Germinal center (tissue), 1 donor: Measurements from ENCODE around the gene TNFRSF8.

Experiments
- DNase-seq: peaks from one replicate; pipeline ENCODE4 v3.0.0; 2012; ENCODE audit warnings: mixed read lengths, low spot score

TNFRSF8 gene

DNA sequence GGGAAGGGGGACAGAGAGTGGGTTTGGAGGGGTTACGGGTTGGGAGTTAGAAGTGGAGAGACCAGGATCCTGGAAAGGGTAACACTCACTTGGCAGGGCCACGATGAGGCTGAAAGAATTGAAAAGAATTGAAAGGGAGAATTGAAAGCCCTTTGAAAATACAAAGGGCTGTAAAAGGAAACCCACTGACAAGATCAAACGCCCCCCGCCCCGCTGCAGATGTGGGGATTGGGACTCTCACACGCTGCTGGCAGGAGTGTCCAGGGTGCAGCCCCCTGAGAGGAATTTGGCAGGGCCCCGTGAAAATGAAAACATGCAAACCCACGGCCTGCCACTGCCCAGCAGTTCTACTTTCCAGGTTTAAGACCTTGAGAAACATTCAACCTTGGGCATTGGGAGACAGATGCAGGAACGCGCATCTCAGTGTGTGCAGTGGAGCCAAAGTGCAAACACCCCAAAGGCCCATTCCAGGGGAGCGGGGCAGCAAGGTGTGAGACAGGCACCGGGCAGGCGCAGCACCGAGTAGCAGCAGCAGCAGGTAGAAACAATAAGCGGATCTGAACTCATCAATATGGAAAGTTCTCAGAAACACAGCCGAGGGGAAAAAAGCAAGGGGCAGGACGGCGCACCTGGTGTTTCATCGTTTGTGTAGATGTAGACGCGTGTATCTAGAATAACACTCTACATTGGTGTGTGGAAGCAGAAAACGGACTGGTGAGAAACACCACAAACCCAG lies 95.4 kb downstream of the TNFRSF8 start:
- no peak for DNase-seq

DNA sequence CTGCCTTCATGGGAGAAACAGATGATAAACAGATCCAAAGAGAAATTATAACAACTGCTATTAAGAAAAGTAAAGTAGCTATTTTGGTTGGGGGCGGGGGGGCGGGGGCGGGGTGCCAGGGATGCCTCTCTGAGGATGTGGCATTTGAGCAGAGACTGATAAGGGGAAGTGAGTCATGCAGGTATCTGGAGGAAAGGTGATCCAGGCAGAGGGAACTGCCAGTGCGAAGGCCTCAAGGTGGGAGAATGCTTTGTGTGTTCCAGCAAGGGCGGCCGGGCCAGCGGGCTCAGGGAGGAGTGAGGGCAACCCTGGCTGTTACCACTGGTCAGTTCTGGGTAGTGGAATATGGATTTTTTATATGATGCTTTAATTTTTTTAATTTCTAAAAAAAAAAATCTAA lies 96.7 kb downstream of the TNFRSF8 start:
- no peak for DNase-seq

DNA sequence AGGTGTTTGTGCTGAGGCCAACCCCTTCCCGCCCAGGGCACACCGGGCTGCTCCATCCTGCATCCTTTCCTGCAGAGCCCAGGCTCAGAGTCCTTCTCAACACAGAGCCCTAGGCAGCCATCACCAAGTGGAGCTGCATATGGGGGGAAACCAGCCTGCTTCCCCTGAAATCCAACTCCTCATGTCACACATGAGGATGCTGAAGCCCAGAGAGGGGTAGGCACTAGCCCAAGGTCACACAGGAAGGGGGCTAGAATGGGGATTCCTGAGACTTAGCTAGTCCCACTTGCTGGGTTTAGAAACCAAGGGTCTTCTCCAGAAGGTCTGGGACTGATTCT lies 98.2 kb downstream of the TNFRSF8 start:
- no peak for DNase-seq

DNA sequence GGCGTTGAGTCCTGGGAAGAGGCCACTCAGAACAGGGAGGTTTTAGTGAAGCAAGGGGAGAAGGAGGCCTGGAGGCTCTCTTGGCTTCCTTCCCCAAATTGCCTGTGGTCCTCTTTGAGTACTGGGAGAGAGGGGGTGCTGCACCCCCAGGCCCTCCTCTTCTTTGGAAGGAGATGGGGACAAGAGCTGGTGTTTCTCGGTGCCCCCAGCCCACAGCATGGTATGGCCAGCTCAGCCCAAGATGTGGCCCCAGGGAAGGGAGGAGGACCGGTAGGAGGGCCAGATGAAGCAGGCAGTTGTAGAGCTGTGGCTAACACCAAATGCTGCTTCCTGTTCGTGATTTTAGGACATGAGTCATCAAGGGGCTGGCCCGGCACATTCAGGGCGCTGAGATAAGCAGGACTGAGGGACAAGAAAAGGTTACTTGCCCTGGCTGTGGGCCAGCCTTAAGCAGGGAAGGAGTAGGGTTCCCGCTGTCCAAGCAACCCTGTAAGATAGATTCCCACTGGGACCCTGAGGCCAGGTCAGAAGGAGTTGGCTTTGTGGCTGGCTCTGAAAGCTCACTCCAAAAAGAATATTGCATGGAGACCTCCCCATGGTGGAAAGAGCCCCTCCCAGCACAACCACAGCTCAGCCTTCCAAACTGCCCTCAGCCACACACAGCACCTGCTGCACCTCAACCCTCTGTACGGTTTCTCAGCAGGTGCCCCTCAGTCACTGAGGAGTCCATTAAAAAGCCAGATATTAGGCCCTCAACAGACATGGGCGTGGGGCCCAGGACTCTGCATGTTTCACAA lies 98.8 kb downstream of the TNFRSF8 start:
- no peak for DNase-seq

DNA sequence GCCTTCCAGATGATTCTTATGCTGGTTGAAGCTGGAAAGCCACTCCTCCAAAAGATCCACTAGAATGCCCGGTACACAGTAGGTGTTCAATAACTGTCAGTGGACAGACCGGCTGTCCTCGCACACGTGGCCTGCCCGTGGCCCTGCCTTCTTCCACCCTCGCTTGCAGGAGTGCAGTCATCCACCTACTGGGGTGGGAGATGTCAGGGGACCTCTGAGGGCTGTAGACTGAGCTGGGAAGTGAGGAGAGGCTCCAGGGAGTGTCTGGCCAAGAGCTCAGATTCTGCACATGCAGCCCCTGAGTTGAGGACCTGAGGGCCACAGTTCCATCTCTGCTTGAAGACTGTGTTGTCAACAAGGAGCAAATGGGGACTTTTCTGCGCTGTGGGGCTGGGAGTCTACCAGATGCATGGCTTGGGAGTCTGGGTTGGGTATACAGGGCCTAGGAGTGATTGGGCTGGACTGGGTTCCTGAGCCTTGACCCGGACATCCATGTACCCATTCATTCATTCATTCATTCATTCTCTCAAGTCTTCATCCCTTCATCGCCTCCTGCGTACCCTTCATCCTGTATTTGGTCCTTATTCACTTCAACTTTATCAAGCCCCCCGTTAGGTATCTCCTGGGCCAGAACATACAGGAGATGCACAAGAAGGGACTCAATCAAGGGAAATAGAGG lies 99.5 kb downstream of the TNFRSF8 start:
- no peak for DNase-seq

DNA sequence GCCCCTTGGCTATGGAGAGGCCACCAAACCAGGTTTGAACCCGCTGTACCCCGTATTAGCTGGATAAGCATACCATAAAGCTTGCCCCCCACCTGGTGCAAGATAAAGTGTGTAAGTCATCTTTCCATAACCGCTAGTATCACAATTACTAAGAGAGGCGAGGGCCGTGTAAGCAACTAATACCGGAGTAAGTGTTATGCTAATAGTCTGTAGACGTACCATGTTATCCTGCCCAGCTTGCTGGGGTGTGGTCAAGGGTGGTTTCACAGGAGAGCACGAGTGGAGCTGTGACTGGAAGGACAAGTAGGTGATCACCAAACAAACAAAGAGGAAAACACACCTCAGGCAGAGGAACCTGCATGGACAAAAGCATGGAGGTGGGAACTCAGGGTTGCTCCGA lies 100.1 kb downstream of the TNFRSF8 start:
- no peak for DNase-seq

DNA sequence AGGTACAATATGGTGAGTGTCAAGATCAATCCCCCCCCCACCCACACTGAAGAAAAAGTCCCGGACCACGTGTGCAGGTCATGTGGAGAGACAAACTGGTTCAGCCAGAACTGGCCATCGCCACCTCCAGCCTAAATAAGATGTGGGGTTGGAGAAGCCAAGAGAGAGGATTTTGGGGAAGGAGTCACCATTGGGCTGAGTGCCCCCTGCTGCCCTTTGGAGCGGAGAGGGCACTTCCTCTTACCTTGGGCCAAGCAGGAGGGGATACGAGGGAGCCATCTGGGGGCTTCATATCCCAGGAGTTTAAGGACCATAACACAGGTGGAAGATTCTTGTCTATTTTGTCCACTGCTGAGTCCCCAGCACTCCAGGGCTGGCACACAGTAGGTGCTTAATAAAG lies 101.1 kb downstream of the TNFRSF8 start:
- no peak for DNase-seq

DNA sequence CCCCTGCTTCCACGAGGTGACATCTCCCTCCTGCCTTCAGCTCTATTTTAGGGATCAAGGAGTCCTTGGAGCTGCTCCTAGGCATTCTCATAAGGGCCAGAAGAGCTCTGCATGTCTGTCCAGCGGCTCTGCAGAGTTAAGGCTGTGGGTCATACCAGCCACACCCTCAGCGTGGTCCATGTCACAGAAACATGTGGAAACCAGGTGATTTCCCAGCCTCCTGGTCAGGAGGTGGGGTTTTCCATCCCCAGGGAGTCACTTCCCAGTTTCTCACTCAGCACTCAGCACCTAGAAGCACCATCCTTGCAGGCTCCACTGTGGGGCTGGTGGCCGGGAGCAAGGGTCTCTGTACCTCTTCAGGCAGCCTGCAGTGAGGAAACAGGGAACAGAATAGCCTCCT lies 102.2 kb downstream of the TNFRSF8 start:
- no peak for DNase-seq

DNA sequence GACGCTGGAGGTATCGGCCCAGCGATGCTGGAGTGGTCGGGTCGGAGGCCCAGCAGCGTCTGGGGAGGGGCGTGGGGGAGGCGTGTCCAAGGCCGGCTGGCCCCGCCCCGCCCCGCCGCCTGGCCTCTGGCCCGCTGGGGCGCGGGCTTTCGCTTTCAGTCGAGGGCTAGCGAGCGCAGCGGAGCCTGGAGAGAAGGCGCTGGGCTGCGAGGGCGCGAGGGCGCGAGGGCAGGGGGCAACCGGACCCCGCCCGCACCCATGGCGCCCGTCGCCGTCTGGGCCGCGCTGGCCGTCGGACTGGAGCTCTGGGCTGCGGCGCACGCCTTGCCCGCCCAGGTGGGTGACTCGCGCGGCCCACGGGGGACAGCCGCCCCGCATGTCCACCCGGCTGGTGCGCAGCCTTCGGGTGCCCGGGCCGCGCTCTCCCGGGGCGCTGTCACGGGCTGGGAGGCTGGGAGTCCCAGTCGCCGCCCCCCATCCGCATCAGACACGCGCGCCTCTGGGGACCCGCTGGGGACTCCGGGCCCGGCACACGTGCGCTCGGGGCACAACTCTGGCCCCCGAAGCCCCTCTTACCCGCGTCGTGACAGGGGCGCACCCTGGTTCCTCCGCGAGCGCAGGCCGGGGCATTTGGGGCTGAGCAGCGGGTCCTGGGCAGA lies 103.9 kb downstream of the TNFRSF8 start, which contains the start of gene TNFRSF1B:
TNFRSF1B (plus strand) TSS at position 158 of the 659 bp plus-strand sequence; CDS start at position 259, 101 bp downstream.
- DNase-seq: peak; percentile 64

DNA sequence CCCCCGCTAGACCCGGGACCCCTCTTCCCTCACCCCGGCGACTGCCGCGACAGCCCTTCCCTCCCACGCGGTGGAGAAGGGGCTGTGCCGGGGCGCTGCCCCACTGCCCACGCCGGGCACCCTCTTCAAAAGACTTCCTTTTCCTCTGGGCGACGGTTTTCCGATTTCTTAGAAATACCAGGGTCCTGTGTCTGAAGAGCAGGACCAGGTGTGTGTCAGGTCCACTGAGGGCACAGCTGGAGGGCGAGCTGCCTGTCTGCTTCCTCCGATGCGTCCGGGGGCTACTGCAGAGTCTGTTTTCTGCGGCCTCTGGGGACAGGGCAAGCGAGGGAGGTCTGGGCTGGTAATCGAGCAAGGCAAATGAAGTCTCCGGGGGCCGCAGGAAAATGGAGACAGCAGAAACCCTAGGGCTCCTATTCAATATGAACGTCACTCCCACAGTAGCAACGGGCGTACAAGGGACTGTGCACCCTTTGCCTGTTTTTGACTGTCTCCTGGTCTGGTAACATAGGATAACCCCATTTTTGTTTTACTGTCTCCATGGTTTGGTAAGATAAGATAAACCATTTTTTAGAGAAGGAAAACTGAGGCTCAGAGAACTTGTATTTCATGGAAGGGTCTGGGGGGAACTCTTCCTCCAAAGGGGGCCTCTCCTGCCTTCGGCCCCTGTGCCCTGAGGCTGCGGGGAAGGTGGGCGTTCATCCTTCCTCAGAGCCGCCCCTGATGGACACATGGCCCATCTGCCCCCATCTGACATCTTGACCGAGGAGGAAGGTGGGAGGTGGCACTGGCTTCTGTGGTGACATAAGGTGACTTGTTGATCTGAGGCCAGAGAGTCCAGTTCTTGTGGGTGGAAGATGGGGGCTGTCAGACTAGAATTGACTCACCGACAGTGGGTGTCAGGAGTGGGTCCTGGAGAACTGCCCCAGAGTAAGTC lies 104.7 kb downstream of the TNFRSF8 start:
- DNase-seq: peak; percentile 70

DNA sequence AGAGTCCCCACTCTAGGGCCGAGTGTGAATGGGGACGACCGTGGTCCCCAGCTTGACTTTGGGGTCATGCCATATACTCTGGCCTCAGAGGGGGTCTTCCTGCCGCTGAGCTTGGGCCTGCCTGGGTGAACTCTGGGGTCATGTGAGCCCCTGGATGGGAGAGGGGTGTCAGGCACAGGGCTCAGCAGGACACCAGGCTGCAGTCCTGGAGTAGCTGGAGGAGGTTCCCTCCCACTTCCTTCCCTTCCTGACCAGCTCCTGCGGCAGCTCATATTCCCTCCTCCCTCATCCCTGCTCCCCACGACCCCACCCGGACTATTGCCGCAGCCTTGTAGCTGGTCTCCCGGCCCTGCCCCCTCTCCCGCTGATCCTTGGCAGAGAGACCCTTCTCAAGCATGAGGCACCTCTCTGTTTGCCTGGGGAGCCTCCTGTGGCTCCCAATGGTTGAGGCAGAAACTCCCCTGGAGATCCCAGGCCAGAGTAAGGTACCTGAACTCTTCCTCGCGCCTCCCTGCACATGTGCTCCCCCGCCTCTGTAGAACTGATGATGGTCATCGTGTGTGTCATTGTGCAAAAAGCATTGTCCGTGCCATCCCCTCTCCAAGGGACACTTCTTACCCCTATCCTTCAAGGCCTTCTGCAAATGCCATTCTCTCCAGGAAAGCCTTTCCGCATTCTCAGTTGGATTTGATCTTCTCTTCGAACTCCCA lies 105.5 kb downstream of the TNFRSF8 start:
- DNase-seq: no peak

DNA sequence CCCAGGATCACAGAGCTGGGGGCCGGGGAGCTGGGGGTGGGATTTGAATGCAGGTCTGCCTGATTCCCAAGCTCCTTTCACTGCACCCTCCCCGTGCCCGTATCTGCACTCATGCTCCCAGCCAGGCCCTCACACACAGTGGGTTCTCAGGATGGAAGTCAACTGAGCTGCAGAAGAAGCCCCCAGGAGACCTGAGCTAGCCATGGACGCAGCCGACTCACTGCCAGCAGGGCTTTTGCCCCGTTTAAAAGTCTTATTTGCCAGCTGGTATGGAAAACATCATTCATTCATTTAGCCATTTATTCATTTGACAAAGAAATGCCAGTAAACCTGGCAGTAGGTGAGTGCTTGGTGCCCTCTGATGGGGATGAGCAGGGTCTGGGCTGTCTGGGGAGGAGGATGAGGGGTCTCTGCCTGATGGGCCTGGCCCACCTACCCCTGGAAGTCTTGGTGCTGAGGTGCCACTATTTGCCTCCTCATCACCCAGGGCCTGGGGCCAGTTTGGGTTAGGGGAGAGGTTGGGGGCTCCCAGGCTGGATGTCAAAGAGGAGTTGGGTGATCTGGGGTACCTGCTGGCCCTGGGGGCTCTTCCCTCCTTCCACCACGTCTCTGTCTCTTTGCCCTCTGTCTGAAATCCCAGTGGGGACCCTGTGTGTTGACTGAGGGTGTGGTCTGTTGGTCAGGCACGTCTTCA lies 106.5 kb downstream of the TNFRSF8 start:
- no peak for DNase-seq

DNA sequence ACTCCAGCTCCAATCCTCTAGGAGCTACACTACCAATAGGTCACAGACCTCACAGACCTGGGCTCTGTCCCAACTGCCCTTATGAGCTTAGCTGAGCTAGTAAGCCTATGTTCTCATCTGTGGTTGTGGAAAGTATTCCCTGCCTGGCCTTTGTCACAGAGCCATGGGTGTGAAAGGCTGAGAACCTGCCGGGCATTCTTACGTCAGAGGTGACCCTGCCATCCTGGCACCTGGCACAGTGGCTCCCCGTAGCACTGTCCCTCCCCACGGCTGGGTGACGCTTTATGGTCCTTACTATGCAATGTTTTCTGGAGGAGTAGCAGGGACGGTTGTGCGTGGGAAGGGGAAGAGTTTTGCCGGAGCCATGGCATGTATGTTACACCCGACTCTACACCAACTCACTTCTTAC lies 107.2 kb downstream of the TNFRSF8 start:
- DNase-seq: no peak

DNA sequence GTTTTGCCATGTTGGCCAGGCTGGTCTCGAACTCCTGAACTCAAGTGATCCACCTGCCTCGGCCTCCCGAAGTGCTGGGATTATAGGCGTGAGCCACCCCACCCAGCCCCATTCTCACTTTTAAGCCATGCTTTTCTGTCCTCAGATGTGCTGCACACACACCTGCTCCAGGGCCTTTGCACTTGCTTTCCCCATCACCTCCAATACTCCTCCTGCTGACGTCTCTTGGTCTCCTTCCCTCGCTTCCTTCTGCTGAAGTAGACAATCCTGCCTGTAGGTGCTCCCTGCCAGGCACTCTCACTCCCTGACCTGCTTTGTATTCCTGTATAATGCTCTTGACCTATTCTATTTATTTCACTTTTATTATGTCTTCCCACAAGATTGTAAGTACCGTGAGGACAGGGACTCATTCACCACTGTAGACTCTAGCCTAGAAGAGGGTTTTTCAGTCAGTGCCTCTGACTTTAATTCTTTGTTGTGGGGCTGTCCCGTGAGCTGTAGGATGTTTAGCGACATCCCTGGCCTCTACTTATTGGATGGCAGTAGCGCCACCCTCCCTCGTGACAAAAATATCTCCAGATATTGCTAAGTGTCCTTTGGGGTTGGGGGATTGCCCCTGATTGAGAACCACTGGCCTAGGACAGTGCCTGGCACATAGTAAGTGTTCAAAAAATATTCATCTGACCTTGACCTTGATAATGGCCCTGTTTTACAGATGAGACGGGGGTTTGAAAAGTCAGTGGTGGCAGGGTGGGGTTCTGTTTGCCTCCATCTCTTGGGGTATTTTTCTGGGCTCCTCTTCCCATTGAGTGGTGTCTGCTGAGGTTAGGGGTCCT lies 108.3 kb downstream of the TNFRSF8 start:
- DNase-seq: no peak

DNA sequence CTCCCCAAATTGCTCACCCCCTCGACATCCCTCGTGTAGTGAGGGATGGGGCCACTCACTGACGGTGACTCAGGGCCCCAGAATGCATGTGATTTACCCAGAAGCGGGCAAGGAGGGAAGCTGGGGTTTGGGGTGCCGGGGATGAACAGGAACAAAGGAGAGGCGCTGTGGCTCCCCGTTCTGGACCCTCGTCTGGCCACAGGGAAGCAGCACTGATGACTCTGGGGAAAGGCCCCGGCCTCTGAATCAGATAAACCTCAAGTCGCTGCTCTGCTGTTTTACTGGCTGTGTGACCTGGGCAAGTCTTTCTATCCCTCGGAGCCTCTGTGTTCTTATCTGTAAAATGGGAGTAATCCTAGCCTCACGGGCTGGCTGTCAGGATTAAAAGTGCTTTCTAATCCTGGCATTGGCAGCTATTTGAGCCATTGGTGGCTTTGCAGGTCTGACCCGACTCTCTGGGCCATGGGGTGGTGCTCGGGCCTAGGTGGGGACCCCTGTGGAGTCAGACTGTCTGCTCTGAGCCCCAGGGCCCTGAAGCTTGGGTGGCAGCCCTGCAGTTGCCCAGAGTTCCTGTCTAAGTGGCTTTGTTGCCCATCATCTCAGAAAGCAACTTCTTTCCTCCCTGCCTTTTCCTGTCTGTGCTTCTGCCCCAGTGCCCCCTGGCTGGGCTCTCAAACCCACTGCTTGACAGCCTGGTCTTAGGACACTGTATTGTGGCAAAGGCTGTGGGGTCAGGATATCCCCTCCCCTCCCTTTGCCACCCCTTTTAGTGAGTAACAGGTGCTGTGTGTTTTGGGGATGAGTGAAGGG lies 109.1 kb downstream of the TNFRSF8 start:
- no peak for DNase-seq

DNA sequence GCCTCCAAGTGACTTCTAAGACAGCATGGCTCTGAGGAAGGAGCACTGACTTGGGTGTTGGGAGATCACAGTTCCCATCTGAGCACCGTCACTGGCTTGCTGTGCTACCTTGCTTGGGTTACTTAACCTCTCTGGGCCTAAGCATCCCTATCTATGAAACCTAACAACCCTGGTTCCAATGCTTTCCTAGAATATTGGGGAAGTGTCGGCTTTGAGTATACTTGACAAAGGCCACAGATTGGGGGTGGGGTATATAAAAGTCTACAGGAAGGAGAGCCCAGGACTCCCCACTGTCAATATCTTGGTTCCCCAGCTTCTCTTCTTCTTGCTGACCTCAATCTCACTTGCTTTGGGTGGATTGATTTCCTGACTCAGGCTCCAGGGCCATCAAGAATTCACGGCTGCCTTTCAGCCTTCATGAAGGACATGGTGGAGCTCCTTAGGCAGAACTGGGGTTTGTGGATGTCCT lies 110.0 kb downstream of the TNFRSF8 start:
- no peak for DNase-seq

DNA sequence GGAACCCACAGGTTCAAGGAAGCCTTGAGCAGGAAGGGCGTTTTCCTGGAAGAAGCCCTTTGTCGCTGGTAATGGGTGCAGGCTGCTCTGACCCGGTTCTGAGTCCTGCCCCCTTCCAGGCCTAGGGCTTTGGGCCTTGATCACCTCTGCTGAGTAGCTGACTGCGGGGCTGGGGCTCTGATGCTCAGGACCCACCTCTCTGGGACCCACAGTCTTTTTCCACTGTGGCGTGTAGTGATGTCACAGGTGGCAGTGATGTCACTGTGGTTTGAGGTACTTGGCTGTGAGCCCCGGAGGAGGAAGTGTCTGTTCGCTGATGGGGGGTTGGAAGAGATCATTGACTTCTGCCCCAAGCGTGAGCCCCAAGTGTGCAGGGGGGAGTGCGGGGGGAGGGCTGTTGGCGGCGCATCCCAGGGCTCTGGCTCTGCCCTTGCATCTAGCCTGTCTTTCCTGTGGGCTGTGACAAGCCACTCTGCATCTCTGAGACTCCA lies 110.6 kb downstream of the TNFRSF8 start:
- no peak for DNase-seq
